Panc1 (cell line): ENCODE measurements around the gene ZFP62.

ENCODE experiments used
- POLR2AphosphoS5 ChIP-seq: IDR thresholded peaks from 2 replicates; pipeline ENCODE4 v1.6.1; 2012; ENCODE audit warnings: mild to moderate bottlenecking, low read depth, low read length, moderate library complexity
- REST ChIP-seq, 2 experiments: IDR thresholded peaks; 2 replicates each; pipeline ENCODE4 v1.6.1; 2011 to 2012; ENCODE audit warnings: low read depth in 2 of 2, control low read depth in 1 of 2, low read length in 1 of 2, mild to moderate bottlenecking in 1 of 2, moderate library complexity in 1 of 2; ENCODE audit not compliant: insufficient read depth in 1 of 2
- TF ChIP-seq, protein P1 (sequence below): fragments of 450-650 bp; IDR thresholded peaks from 2 replicates; pipeline ENCODE4 v1.5.1; 2017; ENCODE audit warnings: mild to moderate bottlenecking

GRCh38 chr5:180870276-180871068, 9.4 kb upstream of the ZFP62 start:
- TF ChIP-seq REST (IDR thresholded peaks at IDR 0.05; ENCODE audit: insufficient read depth in 1 of 2, low read depth in 2 of 2, low read length in 1 of 2) = no peak
- TF ChIP-seq POLR2AphosphoS5 = no peak
- TF ChIP-seq, protein P1, sequence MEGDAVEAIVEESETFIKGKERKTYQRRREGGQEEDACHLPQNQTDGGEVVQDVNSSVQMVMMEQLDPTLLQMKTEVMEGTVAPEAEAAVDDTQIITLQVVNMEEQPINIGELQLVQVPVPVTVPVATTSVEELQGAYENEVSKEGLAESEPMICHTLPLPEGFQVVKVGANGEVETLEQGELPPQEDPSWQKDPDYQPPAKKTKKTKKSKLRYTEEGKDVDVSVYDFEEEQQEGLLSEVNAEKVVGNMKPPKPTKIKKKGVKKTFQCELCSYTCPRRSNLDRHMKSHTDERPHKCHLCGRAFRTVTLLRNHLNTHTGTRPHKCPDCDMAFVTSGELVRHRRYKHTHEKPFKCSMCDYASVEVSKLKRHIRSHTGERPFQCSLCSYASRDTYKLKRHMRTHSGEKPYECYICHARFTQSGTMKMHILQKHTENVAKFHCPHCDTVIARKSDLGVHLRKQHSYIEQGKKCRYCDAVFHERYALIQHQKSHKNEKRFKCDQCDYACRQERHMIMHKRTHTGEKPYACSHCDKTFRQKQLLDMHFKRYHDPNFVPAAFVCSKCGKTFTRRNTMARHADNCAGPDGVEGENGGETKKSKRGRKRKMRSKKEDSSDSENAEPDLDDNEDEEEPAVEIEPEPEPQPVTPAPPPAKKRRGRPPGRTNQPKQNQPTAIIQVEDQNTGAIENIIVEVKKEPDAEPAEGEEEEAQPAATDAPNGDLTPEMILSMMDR = no peak
